DOHH2 (cell line): Measurements from ENCODE around the gene CABLES1.

Experiments
- H3F3A ChIP-seq: fragments of 200-600 bp; sonication (generic), shearing (Covaris generic); 2 replicates; pipeline ENCODE4 v1.6.0; 2016; ENCODE audit warnings: antibody characterized with exemption, mild to moderate bottlenecking; ENCODE audit not compliant: control insufficient read depth, insufficient read depth
- H3K27ac ChIP-seq: fragments of 200-600 bp; sonication (generic); 2 replicates; pipeline ENCODE4 v1.5.1; 2014; ENCODE audit warnings: low read depth, mild to moderate bottlenecking, low read length, moderate library complexity
- H3K27me3 ChIP-seq: fragments of 200-600 bp; sonication (generic); 2 replicates; pipeline ENCODE4 v1.6.1; 2014; ENCODE audit warnings: mild to moderate bottlenecking, low read length, mixed read lengths; ENCODE audit not compliant: control insufficient read depth
- H3K36me3 ChIP-seq: fragments of 200-600 bp; sonication (generic); 2 replicates; pipeline ENCODE4 v1.6.1; 2014; ENCODE audit warnings: mild to moderate bottlenecking, low read length, moderate library complexity, mixed read lengths; ENCODE audit not compliant: control insufficient read depth
- H3K4me1 ChIP-seq: fragments of 200-600 bp; sonication (generic); 2 replicates; pipeline ENCODE4 v1.6.1; 2014; ENCODE audit warnings: mild to moderate bottlenecking, low read length, mixed read lengths; ENCODE audit not compliant: control insufficient read depth
- H3K4me2 ChIP-seq: fragments of 200-600 bp; sonication (generic); 2 replicates; pipeline ENCODE4 v1.6.0; 2014; ENCODE audit warnings: mild to moderate bottlenecking, low read length, moderate library complexity
- H3K4me3 ChIP-seq: fragments of 200-600 bp; sonication (generic); 2 replicates; pipeline ENCODE4 v1.5.1; 2014; ENCODE audit warnings: mild to moderate bottlenecking, low read length, mixed read lengths
- H3K79me2 ChIP-seq: fragments of 200-600 bp; sonication (generic); 2 replicates; pipeline ENCODE4 v1.6.1; 2014; ENCODE audit warnings: mild to moderate bottlenecking, low read length, mixed read lengths; ENCODE audit not compliant: control insufficient read depth
- H3K9me2 ChIP-seq: fragments of 200-600 bp; sonication (generic); replicated peaks from 2 replicates; pipeline ENCODE4 v1.6.1; 2014; ENCODE audit warnings: mild to moderate bottlenecking, low read length, mixed read lengths; ENCODE audit not compliant: control insufficient read depth
- H3K9me3 ChIP-seq: fragments of 200-600 bp; sonication (generic); 2 replicates; pipeline ENCODE4 v1.6.1; 2014; ENCODE audit warnings: antibody characterized with exemption, low read length, mixed read lengths; ENCODE audit not compliant: control insufficient read depth, insufficient read depth
- H4K20me1 ChIP-seq: fragments of 200-600 bp; sonication (generic); 2 replicates; pipeline ENCODE4 v1.6.0; 2014; ENCODE audit warnings: low read depth, mild to moderate bottlenecking, antibody characterized with exemption, low read length, moderate library complexity; ENCODE audit not compliant: control insufficient read depth, insufficient read depth
- EZH2phosphoT487 ChIP-seq: fragments of 200-600 bp; sonication (generic); IDR thresholded peaks from 2 replicates; pipeline ENCODE4 v1.6.1; 2017; ENCODE audit warnings: borderline replicate concordance, mild to moderate bottlenecking, antibody characterized with exemption, low read length, moderate library complexity, mixed read lengths
- TF ChIP-seq, protein P1 (sequence below): fragments of 200-600 bp; sonication (generic); IDR thresholded peaks from one replicate; pipeline ENCODE4 v1.5.1; 2014; ENCODE audit warnings: antibody characterized with exemption, mild to moderate bottlenecking, low read depth, low read length; ENCODE audit not compliant: poor library complexity, severe bottlenecking

CABLES1 gene

DNA sequence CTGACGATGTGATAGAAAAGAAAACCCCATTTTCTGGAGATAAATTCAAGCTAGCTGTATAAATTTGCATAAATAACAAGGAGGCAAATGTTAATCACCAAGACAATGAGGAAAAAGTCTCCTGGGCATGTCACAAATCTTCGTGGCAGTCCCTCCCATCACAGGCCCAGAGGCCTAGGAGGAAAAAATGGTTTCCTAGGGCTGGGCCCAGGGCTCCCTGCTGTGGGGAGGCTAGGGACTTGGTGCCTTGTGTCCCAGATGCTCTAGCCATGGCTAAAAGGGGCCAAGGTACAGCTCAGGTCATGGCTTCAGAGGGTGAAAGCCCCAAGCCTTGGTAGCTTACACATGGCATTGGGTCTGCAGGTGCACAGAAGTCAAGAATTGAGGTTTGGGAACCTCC lies 134.6 kb downstream of the CABLES1 start:
- TF ChIP-seq EZH2phosphoT487: no peak
- TF ChIP-seq, protein P1, sequence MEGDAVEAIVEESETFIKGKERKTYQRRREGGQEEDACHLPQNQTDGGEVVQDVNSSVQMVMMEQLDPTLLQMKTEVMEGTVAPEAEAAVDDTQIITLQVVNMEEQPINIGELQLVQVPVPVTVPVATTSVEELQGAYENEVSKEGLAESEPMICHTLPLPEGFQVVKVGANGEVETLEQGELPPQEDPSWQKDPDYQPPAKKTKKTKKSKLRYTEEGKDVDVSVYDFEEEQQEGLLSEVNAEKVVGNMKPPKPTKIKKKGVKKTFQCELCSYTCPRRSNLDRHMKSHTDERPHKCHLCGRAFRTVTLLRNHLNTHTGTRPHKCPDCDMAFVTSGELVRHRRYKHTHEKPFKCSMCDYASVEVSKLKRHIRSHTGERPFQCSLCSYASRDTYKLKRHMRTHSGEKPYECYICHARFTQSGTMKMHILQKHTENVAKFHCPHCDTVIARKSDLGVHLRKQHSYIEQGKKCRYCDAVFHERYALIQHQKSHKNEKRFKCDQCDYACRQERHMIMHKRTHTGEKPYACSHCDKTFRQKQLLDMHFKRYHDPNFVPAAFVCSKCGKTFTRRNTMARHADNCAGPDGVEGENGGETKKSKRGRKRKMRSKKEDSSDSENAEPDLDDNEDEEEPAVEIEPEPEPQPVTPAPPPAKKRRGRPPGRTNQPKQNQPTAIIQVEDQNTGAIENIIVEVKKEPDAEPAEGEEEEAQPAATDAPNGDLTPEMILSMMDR: no peak
- H3K4me3 ChIP-seq: no peak overlapping the region
- H3K9me2 ChIP-seq: no peaks in the 10 kb centered on the region
- no peak overlapping the region for H3K4me2 ChIP-seq
- no peaks in the 10 kb centered on the region for H3K36me3 ChIP-seq
- no peaks in the 10 kb centered on the region for H4K20me1 ChIP-seq
- H3K27me3 ChIP-seq: no peaks in the 10 kb centered on the region
- peaks cover 26% of the 10 kb centered on the region for H3K9me3 ChIP-seq
- H3K4me1 ChIP-seq: no peaks in the 10 kb centered on the region
- H3K79me2 ChIP-seq: no peaks in the 10 kb centered on the region
- H3K27ac ChIP-seq: no peak overlapping the region
- H3F3A ChIP-seq: no peaks in the 10 kb centered on the region

DNA sequence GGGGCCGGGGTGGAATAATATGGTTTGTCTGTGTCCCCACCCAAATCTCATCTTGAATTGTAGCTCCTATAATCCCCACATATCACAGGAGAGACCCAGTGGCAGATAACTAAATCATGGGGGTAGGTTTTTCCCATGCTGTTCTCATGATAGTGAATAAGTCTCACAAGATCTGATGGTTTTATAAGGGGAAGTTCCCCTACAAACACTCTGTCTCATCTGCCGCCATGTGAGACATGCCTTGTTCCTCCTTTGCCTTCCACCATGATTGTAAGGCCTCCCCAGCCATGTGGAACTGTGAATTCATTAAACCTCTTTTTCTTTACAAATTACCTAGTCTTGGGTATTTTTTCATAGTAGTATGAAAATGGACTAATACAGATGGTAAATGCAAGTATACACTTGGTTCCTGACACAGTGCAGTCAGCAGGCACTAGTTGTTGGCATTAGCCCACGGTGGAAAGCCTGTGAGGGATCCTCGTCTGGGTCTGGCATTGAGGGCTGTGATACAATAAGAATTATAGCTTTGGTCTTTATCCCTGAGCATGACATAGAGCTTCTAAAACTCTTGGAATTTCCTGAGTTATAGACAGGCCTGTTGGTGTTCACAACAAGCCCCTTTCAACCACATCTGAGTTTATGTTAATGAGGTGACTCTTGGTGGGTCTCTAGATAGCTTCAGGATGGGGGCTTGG lies 135.8 kb downstream of the CABLES1 start:
- Histone ChIP-seq H3K36me3 (no peaks in the 10 kb centered on the region), H3K9me2 (no peaks in the 10 kb centered on the region), H3K27ac (no peak overlapping the region), H3K27me3 (no peaks in the 10 kb centered on the region), H3K9me3 (peaks cover 26% of the 10 kb centered on the region), H3K4me1 (no peaks in the 10 kb centered on the region), H3K4me2 (no peak overlapping the region), H3K4me3 (no peak overlapping the region), H4K20me1 (no peaks in the 10 kb centered on the region), H3K79me2 (no peaks in the 10 kb centered on the region), H3F3A (no peaks in the 10 kb centered on the region)
- TF ChIP-seq, protein P1: no peak
- TF ChIP-seq EZH2phosphoT487: no peak

DNA sequence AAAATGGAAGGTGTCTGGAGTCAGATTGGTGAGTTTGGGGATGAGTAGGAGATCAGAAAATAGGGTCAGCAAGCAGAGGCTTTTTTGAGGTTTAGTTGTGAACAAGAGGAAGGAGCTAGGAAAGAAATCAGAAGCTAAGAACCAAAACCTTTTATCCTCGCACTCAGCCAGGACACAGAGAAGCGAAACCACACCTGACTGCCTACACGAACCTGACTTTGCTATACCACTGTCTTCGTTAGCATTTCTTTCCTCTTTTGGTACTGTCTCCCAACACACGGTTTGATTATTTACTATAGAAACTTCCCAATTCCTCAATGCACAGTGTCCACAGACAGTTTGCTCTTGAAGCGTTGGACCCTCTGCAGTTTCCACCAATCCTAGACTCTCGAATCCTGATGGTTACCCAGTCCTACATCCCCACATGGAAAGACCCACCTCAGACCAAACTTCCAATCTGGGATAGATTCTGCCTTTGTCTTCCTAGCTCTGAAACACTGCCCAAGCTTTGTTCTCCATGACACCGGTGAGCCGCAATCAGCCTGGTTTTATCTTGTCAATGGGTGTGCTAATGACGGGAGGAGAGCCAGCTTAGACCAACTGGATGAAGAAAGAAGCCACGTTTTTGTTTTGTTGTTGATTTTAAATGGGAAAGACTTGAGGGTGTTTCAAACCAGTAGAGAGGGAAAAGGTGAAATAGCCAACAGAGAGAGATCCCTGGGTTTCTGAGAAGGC lies 137.4 kb downstream of the CABLES1 start:
- Histone ChIP-seq H3K9me2 (no peaks in the 10 kb centered on the region), H3K36me3 (no peaks in the 10 kb centered on the region), H3K4me1 (no peaks in the 10 kb centered on the region), H3K9me3 (peaks cover 30% of the 10 kb centered on the region), H3F3A (no peaks in the 10 kb centered on the region), H3K79me2 (no peaks in the 10 kb centered on the region), H4K20me1 (no peaks in the 10 kb centered on the region), H3K27ac (no peak overlapping the region), H3K27me3 (no peaks in the 10 kb centered on the region), H3K4me2 (no peak overlapping the region), H3K4me3 (no peak overlapping the region)
- no peak for TF ChIP-seq EZH2phosphoT487

DNA sequence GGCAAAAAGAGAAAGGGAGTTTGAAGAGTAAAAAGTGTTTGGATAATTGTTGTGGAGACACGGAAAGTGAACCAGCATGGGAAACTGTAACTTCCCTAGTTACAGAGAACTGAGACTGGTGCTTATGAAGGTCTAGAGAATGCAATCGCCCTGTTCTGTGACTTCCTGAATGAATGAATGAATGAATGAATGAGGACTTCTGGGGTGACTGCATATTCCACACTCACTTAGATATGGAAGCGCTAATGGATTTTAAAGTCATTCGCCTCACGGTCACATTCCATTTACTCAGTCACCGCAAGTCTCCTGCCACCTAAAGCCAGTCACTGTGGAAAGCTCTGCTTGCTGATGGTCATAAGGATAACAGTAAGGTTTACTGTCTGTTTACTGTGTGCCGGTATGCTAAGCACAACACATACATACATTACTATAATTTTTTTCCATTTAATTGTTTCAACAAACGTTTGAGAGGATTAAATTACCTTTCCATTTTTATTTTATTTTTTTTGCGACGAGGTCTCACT lies 138.2 kb downstream of the CABLES1 start:
- no peak overlapping the region for H3K4me3 ChIP-seq
- no peaks in the 10 kb centered on the region for H3K27me3 ChIP-seq
- no peak overlapping the region for H3K4me2 ChIP-seq
- no peaks in the 10 kb centered on the region for H3F3A ChIP-seq
- no peak for TF ChIP-seq EZH2phosphoT487
- TF ChIP-seq, protein P1: no peak
- H3K9me3 ChIP-seq: peaks cover 30% of the 10 kb centered on the region
- H3K4me1 ChIP-seq: no peaks in the 10 kb centered on the region
- no peaks in the 10 kb centered on the region for H3K9me2 ChIP-seq
- no peak overlapping the region for H3K27ac ChIP-seq
- no peaks in the 10 kb centered on the region for H3K79me2 ChIP-seq
- H3K36me3 ChIP-seq: no peaks in the 10 kb centered on the region
- no peaks in the 10 kb centered on the region for H4K20me1 ChIP-seq
